GM12865 (cell line): ENCODE data around the gene ARSB.
"Not testable (repeated sequence)": the region's sequence is repeated elsewhere in the genome, so short reads cannot be mapped to it uniquely, and the experiment has no call there.

ENCODE experiments used
- DNase-seq: peaks from one replicate; pipeline ENCODE4 v3.0.0; 2010; ENCODE audit warnings: low read depth
- H3K4me3 ChIP-seq: 2 replicates; pipeline ENCODE4 v1.5.1; 2011; ENCODE audit warnings: mild to moderate bottlenecking, low read depth, low read length, control low read depth
- TF ChIP-seq, protein P1 (sequence below): IDR thresholded peaks from 2 replicates; pipeline ENCODE4 v1.5.1; 2011; ENCODE audit warnings: low read length, control low read depth, low read depth, inconsistent platforms; ENCODE audit not compliant: insufficient read depth; ENCODE audit errors: missing control alignments

ARSB gene

GRCh38 chr5:78886341-78887230 is 98.5 kb downstream of the ARSB start:
- DNase-seq = peak; percentile 13
- TF ChIP-seq, protein P1, sequence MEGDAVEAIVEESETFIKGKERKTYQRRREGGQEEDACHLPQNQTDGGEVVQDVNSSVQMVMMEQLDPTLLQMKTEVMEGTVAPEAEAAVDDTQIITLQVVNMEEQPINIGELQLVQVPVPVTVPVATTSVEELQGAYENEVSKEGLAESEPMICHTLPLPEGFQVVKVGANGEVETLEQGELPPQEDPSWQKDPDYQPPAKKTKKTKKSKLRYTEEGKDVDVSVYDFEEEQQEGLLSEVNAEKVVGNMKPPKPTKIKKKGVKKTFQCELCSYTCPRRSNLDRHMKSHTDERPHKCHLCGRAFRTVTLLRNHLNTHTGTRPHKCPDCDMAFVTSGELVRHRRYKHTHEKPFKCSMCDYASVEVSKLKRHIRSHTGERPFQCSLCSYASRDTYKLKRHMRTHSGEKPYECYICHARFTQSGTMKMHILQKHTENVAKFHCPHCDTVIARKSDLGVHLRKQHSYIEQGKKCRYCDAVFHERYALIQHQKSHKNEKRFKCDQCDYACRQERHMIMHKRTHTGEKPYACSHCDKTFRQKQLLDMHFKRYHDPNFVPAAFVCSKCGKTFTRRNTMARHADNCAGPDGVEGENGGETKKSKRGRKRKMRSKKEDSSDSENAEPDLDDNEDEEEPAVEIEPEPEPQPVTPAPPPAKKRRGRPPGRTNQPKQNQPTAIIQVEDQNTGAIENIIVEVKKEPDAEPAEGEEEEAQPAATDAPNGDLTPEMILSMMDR = peak; percentile 42
- H3K4me3 ChIP-seq = no peak overlapping the region

DNA sequence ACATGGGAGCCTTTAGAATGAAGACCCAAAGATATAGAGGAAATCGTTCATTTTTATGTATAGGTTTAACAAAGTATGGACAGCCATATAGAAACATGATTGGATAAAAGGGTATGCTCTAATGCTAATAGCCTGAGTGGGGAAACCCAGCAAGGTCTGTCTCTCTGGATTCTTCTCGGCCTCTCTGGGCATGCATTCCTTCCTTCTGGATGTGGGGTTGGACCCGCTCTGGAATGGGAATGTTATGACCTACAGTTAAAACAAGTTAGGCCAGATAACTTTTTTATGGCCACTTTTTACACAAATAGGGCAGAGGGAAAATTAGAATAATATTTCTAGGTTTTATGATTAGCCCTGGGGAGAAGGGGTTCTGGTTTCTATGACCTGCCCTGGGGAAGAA is 103.2 kb downstream of the ARSB start:
- TF ChIP-seq, protein P1 = no peak
- no peak for DNase-seq
- H3K4me3 ChIP-seq = no peak overlapping the region

GRCh38 chr5:78879516-78879915 is 105.6 kb downstream of the ARSB start:
- H3K4me3 ChIP-seq = no peak overlapping the region
- TF ChIP-seq, protein P1 = no peak
- no peak for DNase-seq

- H3K4me3 ChIP-seq, DNase-seq: not testable (repeated sequence)
Measured at GRCh38 chr5:78866076-78866475, 119.0 kb downstream of the ARSB start.

GRCh38 chr5:78858364-78858763 is 126.7 kb downstream of the ARSB start:
- H3K4me3 ChIP-seq = no peak overlapping the region
- TF ChIP-seq, protein P1 = no peak
- no peak for DNase-seq

- no peak for DNase-seq
- TF ChIP-seq, protein P1 = no peak
- no peak overlapping the region for H3K4me3 ChIP-seq
Measured at GRCh38 chr5:78855026-78855425, 130.1 kb downstream of the ARSB start.

- H3K4me3 ChIP-seq, DNase-seq: not testable (repeated sequence)
Measured at GRCh38 chr5:78851891-78852290, 133.2 kb downstream of the ARSB start.

GRCh38 chr5:78845470-78845869 is 139.6 kb downstream of the ARSB start:
- TF ChIP-seq, protein P1 = no peak
- DNase-seq = no peak
- no peak overlapping the region for H3K4me3 ChIP-seq
